ENCODE results near the gene ACTR1A.

The ACTR1A gene

GRCh38 chr10:102499356-102499755, 3.2 kb downstream of the ACTR1A start:
- no peak for TF ChIP-seq CTCF (IDR thresholded peaks at IDR 0.05; ENCODE audit: low read depth, low read length, missing control alignments)
- no peak overlapping the region for H3K4me3 ChIP-seq (ENCODE audit: low read depth, low read length)
- DNase-seq (ENCODE audit: low read depth), result no peak

- DNase-seq (ENCODE audit: low read depth), result no peak
- TF ChIP-seq CTCF (IDR thresholded peaks at IDR 0.05; ENCODE audit: low read depth, low read length, missing control alignments), result no peak
- no peak overlapping the region for H3K4me3 ChIP-seq (ENCODE audit: low read depth, low read length)
Observed at GRCh38 chr10:102497545-102497944, 5.0 kb downstream of the ACTR1A start.

DNA sequence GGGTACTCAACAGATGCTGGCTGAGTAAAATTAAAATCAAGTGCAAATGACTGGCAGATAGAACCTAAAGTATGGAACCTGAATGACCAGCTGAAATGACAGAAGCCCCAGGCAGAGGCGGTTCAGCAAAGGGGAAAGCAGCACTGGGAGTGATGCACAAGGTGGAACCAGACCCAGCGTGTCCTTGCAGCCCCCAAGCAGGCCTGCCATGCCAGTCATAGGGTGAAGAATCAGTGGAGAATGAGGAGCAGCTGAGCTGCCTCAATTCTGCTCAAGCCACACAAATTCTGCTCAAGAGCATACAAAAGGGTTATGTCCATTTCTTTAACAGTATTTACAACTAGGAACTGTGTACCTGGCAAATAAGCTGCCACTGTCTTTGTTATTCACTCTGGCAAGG, 8.7 kb downstream of the ACTR1A start:
- no peak overlapping the region for H3K4me3 ChIP-seq (ENCODE audit: low read depth, low read length)
- no peak for DNase-seq (ENCODE audit: low read depth)
- no peak for TF ChIP-seq CTCF (IDR thresholded peaks at IDR 0.05; ENCODE audit: low read depth, low read length, missing control alignments)

DNA sequence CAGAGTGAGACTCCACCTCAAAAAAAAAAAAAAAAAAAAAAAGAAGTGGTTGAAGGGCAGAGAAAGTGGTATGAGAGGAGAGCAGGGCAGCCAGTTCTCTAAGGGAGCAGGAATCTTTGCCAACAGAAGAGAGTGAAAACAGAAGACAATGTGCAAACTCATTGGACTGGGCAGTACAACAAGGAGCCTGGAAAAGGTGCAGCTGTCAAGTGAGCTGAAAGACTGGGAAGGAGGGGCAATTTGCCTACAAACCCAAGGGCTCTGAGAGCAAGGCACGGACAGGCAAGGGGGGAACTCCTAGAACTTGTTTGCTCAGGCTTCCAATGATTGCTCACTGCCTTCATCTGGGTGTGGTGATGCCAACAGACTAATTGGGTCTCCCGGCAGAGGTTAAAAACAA, 9.5 kb downstream of the ACTR1A start:
- no peak overlapping the region for H3K4me3 ChIP-seq (ENCODE audit: low read depth, low read length)
- no peak for DNase-seq (ENCODE audit: low read depth)
- TF ChIP-seq CTCF (IDR thresholded peaks at IDR 0.05; ENCODE audit: low read depth, low read length, missing control alignments), result no peak

GRCh38 chr10:102492344-102492939, 10.1 kb downstream of the ACTR1A start:
- no peak for TF ChIP-seq CTCF (IDR thresholded peaks at IDR 0.05; ENCODE audit: low read depth, low read length, missing control alignments)
- DNase-seq (ENCODE audit: low read depth), result no peak
- H3K4me3 ChIP-seq (ENCODE audit: low read depth, low read length), result no peak overlapping the region

- no peak for TF ChIP-seq CTCF (IDR thresholded peaks at IDR 0.05; ENCODE audit: low read depth, low read length, missing control alignments)
- H3K4me3 ChIP-seq (ENCODE audit: low read depth, low read length), result no peak overlapping the region
- no peak for DNase-seq (ENCODE audit: low read depth)
Observed at GRCh38 chr10:102491136-102491535, 11.4 kb downstream of the ACTR1A start.

GRCh38 chr10:102485093-102485784, 17.3 kb downstream of the ACTR1A start:
- no peak for DNase-seq (ENCODE audit: low read depth)
- no peak for TF ChIP-seq CTCF (IDR thresholded peaks at IDR 0.05; ENCODE audit: low read depth, low read length, missing control alignments)
- H3K4me3 ChIP-seq (ENCODE audit: low read depth, low read length), result no peak overlapping the region
